ACC112 (cell line): ENCODE measurements around the gene UBE2U.

Experiments used
- H2AFZ ChIP-seq: fragments of 200-600 bp; sonication (generic); one replicate; pipeline ENCODE4 v1.6.0; 2017; ENCODE audit warnings: antibody characterized with exemption, low read length; ENCODE audit not compliant: unreplicated experiment
- H3K27ac ChIP-seq: fragments of 200-600 bp; sonication (generic); 2 replicates; pipeline ENCODE4 v1.5.1; 2014; ENCODE audit warnings: low read depth, mild to moderate bottlenecking, antibody characterized with exemption, low read length, moderate library complexity
- H3K27me3 ChIP-seq: fragments of 200-600 bp; sonication (generic); 2 replicates; pipeline ENCODE4 v1.6.1; 2014; ENCODE audit warnings: mild to moderate bottlenecking, antibody characterized with exemption, low read length, moderate library complexity, mixed read lengths; ENCODE audit not compliant: insufficient read depth
- H3K36me3 ChIP-seq: fragments of 200-600 bp; sonication (generic); 2 replicates; pipeline ENCODE4 v1.6.1; 2016; ENCODE audit warnings: mild to moderate bottlenecking, antibody characterized with exemption, low read length, moderate library complexity, mixed read lengths; ENCODE audit not compliant: insufficient read depth
- H3K4me1 ChIP-seq: fragments of 200-600 bp; sonication (generic); one replicate; pipeline ENCODE4 v1.6.1; 2016; ENCODE audit warnings: low read length, mixed read lengths; ENCODE audit not compliant: insufficient read depth, unreplicated experiment, control insufficient read depth
- H3K4me3 ChIP-seq: fragments of 200-600 bp; sonication (generic); 2 replicates; pipeline ENCODE4 v1.5.1; 2014; ENCODE audit warnings: mild to moderate bottlenecking, low read depth, low read length
- H3K79me2 ChIP-seq: fragments of 200-600 bp; sonication (generic); one replicate; pipeline ENCODE4 v1.6.0; 2016; ENCODE audit warnings: low read length; ENCODE audit not compliant: control insufficient read depth, unreplicated experiment, insufficient read depth

Gene UBE2U

DNA sequence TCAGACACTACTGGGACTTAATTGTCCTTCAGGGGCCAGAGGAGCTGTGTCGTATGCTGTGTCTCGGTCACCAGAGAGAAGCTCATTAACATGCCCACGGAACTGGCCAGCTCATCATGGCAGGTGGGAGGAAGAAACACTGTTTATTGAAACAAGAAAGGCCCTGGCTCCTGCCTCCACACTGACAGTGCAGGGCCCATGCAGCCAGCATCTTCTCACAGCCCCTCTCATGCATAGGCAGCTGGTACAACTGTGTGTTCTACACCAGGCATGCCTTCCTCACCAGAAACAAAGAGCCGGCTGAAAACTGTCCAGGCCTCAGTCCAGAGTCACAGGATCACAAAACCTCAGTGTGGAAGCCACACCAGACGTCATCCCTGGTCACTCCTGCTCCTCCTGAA, 106.0 kb downstream of the UBE2U start:
- H3K36me3 ChIP-seq: no peaks in the 10 kb centered on the region
- no peaks in the 10 kb centered on the region for H3K79me2 ChIP-seq
- no peak overlapping the region for H2AFZ ChIP-seq

GRCh38 chr1:64310760-64311159, 107.3 kb downstream of the UBE2U start:
- peaks cover 10% of the 10 kb centered on the region; the same call in 1 of the 2 replicates for H3K27me3 ChIP-seq
- no peak overlapping the region for H3K4me3 ChIP-seq
- H2AFZ ChIP-seq: no peak overlapping the region
- H3K4me1 ChIP-seq: no peaks in the 10 kb centered on the region
- no peaks in the 10 kb centered on the region for H3K79me2 ChIP-seq
- H3K36me3 ChIP-seq: no peaks in the 10 kb centered on the region
- no peak overlapping the region for H3K27ac ChIP-seq

More for the DNA sequence above, 106.0 kb downstream of the UBE2U start:
- Histone ChIP-seq H3K27ac (no peak overlapping the region), H3K4me1 (no peaks in the 10 kb centered on the region), H3K4me3 (no peak overlapping the region), H3K27me3 (peaks cover 5% of the 10 kb centered on the region; the same call in 1 of the 2 replicates)

- Histone ChIP-seq H2AFZ (no peak overlapping the region), H3K4me3 (no peak overlapping the region), H3K27me3 (peaks cover 10% of the 10 kb centered on the region; the same call in 1 of the 2 replicates), H3K36me3 (no peaks in the 10 kb centered on the region), H3K4me1 (no peaks in the 10 kb centered on the region), H3K79me2 (no peaks in the 10 kb centered on the region), H3K27ac (no peak overlapping the region)
These were observed 109.0 kb downstream of the UBE2U start for GRCh38 chr1:64312431-64312830.

GRCh38 chr1:64315402-64315801, 112.0 kb downstream of the UBE2U start:
- no peak overlapping the region for H3K27ac ChIP-seq
- peaks cover 6% of the 10 kb centered on the region for H3K4me1 ChIP-seq
- H3K4me3 ChIP-seq: no peak overlapping the region
- H3K27me3 ChIP-seq: peaks cover 6% of the 10 kb centered on the region; the same call in 1 of the 2 replicates
- H2AFZ ChIP-seq: no peak overlapping the region
- no peaks in the 10 kb centered on the region for H3K79me2 ChIP-seq
- no peaks in the 10 kb centered on the region for H3K36me3 ChIP-seq
